SK-N-MC (cell line): Measurements from ENCODE around the gene ZBTB20.

Source experiments
- EZH2 ChIP-seq: fragments of 200-600 bp; sonication (generic); IDR thresholded peaks from one replicate; pipeline ENCODE4 v1.6.1; 2017; ENCODE audit warnings: antibody characterized with exemption
- POLR2AphosphoS5 ChIP-seq: IDR thresholded peaks from 2 replicates; pipeline ENCODE4 v1.6.1; 2012; ENCODE audit warnings: mild to moderate bottlenecking, low read depth, low read length, borderline replicate concordance

DNA sequence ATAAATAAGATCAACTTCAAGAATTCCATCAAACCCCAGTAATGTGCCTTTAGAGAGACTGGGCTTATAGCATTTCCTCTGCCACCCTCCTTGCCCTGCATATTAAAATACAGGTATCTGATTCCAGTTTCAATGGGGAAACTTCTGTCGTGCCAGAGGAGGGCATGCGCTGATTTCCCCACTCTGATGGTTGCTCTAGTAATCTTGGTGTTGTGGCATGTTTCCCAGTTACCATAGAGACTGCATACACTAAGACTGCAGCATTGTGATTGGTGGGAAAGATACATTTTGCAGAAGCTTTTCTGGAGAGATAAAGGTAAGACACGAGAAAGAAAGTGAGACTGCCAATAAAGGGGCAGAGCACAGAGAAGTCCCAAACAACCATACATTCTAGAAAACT, 627.7 kb downstream of the ZBTB20 start:
- TF ChIP-seq POLR2AphosphoS5 (no peak), EZH2 (no peak)
